G401 (cell line): ENCODE data around the gene PLBD2. TPM values are rescaled to one million over a fixed set of nuclear protein-coding genes. Genes with fewer than 3 reads are reported as not detected.

ENCODE experiments used
- DNase-seq: peaks from one replicate; pipeline ENCODE4 v3.0.0-alpha.2; 2015; ENCODE audit warnings: low spot score
- in situ Hi-C: cut with HindIII; loops from 2 replicates; pipeline ENCODE4 v1.10.0; 2016; ENCODE audit warnings: low sequenced_read_pairs, mixed read lengths
- total RNA-seq: library from RNA; depleted of rRNA; stranded (reverse); fragments of >200 nt; shearing (Covaris generic); gene quantifications from 2 replicates; pipeline ENCODE4 v1.2.3, GENCODE V29; 2014; rRNA removed

PLBD2 gene
- total RNA-seq, 1 experiment from 2014 or later, result 16.3 TPM

DNA sequence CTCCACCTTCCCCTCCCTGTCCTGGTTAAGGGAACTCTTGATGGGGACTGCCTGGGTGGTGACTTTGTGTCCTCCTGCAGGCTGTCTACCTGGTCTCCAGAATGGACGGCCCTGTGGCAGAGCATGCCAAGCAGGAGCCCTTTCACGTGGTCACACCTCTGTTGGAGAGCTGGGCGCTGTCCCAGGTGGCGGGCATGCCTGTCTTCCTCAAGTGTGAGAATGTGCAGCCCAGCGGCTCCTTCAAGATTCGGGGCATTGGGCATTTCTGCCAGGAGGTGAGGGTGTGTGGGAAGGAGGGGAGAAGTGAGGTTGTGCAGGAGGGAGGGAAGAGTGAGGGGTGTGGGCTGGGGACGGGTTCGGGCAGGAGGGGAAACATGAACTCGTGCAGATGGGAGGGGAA lies 69.5 kb downstream of the PLBD2 start:
- DNase-seq, result no peak
- in situ Hi-C loops, result no loop called here

DNA sequence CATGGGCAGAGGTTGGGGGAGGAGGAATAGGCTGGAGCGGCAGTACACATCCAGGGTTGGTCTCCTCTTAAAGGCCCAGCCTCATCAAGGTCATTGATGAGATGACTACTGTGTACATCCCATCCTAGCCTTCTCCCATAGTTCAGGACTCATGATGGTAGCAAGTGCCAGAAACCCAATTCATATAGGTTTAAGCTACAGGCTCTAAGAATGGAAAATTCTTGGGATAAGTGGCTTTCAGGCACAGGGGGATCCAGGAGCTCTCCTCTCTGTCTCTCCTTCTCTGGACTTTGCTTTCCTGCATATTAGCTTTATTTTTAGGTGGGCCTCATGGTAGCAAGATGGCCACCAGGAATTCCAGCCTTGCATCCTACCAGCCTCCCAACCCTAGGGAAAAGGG lies 70.1 kb downstream of the PLBD2 start:
- no peak for DNase-seq
- in situ Hi-C loops, result no loop called here

DNA sequence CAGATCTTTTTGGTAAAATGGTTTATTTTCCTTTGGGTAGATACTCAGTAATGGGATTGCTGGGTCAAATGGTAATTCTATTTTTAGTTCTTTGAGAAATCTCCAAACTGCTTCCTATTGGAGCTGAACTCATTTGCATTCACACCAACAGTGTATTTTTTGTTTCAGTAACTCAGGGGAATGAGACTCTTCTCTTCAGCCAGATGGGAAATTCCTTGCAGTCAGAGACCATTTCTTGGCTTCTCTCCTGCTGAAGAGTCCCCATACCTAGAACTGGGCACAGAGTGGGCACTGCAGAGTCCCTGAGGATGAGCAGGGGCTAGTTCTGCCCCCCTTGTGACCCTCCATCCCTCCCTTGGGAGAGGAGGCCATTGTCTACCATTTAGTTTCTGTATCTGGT lies 74.6 kb downstream of the PLBD2 start:
- DNase-seq, result peak; percentile 11
- in situ Hi-C loops, result no loop called here

DNA sequence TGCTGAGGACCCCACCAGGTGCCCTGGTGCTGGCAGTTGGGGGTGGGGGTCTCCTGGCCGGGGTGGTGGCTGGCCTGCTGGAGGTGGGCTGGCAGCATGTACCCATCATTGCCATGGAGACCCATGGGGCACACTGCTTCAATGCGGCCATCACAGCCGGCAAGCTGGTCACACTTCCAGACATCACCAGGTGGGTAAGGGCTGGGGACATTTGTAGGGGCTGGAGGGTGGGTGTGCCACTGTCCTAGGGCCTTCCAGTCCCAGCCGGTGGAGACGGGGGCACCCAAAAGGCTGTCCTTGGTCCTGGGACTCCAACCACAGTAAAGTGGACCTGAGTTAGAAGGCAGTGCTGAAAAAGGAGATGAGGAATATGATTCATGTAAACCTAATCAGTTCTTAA lies 77.0 kb downstream of the PLBD2 start:
- in situ Hi-C loops, result no loop called here
- no peak for DNase-seq

DNA sequence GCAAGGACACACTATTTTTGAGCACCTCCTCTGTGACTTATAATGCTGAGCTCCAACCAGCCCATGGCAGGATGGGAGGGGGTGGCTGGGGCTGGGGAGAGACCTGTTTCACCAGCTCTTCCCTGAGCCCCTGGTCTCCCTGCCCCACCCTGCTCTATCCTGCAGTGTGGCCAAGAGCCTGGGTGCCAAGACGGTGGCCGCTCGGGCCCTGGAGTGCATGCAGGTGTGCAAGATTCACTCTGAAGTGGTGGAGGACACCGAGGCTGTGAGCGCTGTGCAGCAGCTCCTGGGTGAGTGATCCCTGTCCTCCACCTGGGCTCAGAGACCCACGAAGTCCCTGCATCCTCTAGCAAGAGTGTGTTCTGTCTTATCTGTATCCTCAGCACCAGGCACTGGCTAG lies 78.2 kb downstream of the PLBD2 start:
- DNase-seq, result no peak
- in situ Hi-C loops, result no loop called here

DNA sequence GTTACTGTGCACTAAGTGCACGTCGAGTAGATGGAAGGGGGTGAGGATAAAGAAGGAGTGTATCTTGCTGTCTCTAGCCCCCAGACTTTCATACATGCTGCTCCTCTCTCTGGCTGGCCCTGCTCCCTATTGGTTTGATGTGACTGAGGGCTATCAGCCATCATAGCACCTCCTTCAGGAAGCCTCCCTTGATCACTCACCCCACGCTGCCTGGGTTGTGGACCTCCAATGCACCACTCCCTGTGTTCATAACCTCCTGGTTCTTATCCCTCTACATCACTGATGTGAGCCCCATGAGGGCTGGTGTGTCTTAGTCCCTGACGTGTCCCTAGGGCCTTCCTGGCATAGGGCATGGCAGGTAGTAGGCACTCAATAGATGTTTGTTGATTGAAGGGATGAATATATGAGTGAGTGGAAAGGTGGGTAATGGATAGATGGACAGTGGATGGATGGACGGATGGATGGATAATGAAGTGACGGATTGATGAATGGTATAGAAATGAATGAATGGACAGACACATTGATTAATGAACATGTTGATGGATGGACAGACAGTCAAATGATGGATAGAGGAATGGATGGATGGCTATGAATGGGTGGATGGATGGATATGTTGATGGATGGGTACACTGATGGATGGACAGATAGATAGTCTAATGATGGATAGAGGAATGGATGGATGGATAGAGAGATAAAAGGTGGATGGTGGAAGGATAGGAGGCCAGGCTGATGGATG lies 78.8 kb downstream of the PLBD2 start:
- in situ Hi-C loops, result no loop called here
- no peak for DNase-seq

DNA sequence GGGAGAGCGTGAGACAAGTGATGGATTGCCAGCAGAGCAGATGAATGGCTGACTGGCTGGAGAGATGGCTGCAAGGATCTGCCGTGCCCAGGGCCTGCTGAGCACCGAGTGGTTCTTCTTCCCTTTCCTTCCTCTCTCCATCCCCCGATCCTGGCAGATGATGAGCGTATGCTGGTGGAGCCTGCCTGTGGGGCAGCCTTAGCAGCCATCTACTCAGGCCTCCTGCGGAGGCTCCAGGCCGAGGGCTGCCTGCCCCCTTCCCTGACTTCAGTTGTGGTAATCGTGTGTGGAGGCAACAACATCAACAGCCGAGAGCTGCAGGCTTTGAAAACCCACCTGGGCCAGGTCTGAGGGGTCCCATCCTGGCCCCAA lies 79.3 kb downstream of the PLBD2 start:
- in situ Hi-C loops, result no loop called here
- no peak for DNase-seq

DNA sequence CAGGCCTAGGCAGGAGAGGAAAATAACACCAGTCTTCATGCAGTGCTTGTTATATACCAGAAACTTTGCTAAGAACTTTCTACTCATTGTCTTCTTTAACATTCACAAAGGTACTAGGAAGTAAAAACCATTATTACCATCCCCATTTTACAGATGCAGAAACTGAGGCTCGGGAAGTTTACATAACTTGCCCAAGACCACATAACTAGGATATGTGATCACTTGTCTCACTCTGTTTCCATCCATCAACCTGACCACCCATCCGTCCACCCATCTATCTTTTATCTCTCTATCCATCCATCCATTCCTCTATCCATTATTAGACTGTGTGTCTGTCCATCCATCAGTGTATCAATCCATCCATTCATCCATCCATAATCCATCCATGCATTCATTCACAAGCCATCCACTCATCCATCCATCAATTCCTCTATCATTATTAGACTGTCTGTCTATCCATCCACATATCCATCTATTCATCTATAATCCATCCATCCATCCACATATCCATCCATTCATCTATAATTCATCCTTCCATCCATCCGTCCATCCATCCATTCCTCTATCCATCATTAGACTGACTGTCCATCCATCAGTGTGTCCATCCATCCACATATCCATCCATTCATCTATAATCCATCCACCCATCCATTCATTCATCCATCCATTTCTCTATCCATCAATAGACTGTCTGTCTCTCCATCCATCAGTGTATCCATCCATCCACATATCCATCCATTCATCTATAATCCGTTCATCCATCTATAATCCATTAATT lies 80.3 kb downstream of the PLBD2 start:
- in situ Hi-C loops, result no loop called here
- DNase-seq, result no peak

DNA sequence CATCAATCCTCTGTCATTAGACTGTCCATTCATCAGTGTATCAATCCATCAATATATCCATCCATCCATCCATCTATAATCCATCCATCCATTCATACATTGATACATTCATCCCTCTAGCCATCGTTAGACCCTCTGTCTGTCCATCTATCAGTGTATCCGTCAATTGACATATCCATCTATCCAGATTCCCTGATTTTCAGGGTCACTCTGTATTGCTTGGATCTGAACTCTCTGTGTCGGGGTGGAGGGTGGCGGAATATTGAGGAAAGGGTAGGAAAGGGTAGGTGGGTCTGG lies 80.9 kb downstream of the PLBD2 start:
- no peak for DNase-seq
- in situ Hi-C loops, result no loop called here

DNA sequence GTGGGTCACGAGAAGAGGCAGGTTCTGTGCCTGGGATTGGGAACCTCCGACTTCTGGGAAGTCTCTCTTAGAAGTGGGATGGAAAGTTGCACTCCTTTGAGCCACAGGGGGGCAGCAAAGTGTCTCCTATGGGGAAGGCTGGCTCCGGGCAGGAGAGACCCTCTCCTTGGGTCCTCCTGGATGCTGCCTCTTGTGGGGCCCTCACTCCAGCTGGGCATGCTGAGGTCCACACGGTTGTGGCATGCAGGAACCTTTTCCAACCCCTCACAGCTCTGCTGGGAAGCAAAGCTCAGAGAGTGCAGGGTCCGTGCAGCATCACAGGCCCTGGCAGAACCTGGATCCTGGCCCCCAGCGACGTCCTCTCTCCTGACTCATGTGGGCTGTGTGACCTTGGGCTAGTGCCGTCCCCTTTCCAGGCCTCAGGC lies 81.2 kb downstream of the PLBD2 start:
- in situ Hi-C loops, result no loop called here
- DNase-seq, result peak; percentile 44

DNA sequence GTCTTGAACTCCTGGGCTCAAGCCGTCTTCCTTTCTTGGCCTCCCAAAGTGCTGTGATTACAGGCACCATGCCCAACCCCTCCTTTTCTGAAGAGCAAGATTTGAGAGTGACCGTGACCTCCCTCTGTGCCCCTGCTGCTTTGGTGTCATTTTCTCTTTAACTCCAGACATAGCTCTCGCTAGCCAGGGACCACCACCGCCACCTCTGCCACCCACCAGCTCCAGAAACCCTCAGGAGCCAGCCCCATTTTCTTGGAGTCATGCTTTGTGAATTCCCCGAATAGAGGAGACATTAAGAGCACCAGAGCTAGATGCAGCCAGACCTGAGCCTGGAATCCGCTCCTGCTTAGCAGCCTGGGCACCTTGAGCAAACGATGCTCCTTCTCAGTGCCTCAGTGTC lies 81.9 kb downstream of the PLBD2 start:
- in situ Hi-C loops, result no loop called here

More for the DNA sequence above, 81.9 kb downstream of the PLBD2 start:
- no peak for DNase-seq

Other genes starting within 250 kb of the PLBD2 start
- gene RASAL1, start 222.8 kb upstream of the PLBD2 start, total RNA-seq, result 3.1 and 3.3 TPM in 2 replicates
- not detected in 2 replicates for gene CFAP73, start 208.9 kb upstream of the PLBD2 start, total RNA-seq
- 63.1 and 130 TPM in 2 replicates for gene DDX54, start 173.1 kb upstream of the PLBD2 start, total RNA-seq
- gene RITA1, start 172.9 kb upstream of the PLBD2 start, total RNA-seq, result 63.7 and 69.2 TPM in 2 replicates
- gene TPCN1, start 137.1 kb upstream of the PLBD2 start, total RNA-seq, result 6.9 and 14.3 TPM in 2 replicates
- gene SLC8B1, start 23.5 kb upstream of the PLBD2 start, total RNA-seq, result 8.2 and 19.2 TPM in 2 replicates
- gene SDS, start 45.3 kb downstream of the PLBD2 start, total RNA-seq, result 0.24 and 0.86 TPM in 2 replicates
- 18.5 and 32.0 TPM in 2 replicates for gene SDSL, start 63.8 kb downstream of the PLBD2 start, total RNA-seq
- gene LHX5, start 113.3 kb downstream of the PLBD2 start, total RNA-seq, result not detected in 2 replicates